Measurements from ENCODE around the gene IGSF21.

- no peak for TF ChIP-seq CTCF (IDR thresholded peaks at IDR 0.05)
- TF ChIP-seq POLR2A (IDR thresholded peaks at IDR 0.05) = no peak
These were observed 10.4 kb upstream of the IGSF21 start for GRCh38 chr1:18097206-18097605.
